ENCODE results near the gene DENND1A.

The DENND1A gene

GRCh38 chr9:123478967-123479602 is 450.8 kb downstream of the DENND1A start:
- DNase-seq = no peak

GRCh38 chr9:123478160-123478559 is 451.8 kb downstream of the DENND1A start:
- no peak for DNase-seq

GRCh38 chr9:123475407-123475806 is 454.5 kb downstream of the DENND1A start:
- no peak for DNase-seq

- no peak for DNase-seq
These were observed 456.9 kb downstream of the DENND1A start for GRCh38 chr9:123472862-123473614.

GRCh38 chr9:123471843-123472570 is 457.9 kb downstream of the DENND1A start:
- no peak for DNase-seq

- DNase-seq = no peak
These were observed 458.7 kb downstream of the DENND1A start for GRCh38 chr9:123470991-123471770.

- DNase-seq = no peak
These were observed 459.7 kb downstream of the DENND1A start for GRCh38 chr9:123470121-123470782.

GRCh38 chr9:123469282-123469681 is 460.6 kb downstream of the DENND1A start:
- no peak for DNase-seq

- DNase-seq = no peak
These were observed 461.4 kb downstream of the DENND1A start for GRCh38 chr9:123468541-123468940.

- no peak for DNase-seq
These were observed 464.6 kb downstream of the DENND1A start for GRCh38 chr9:123465304-123465703.

- DNase-seq = no peak
These were observed 469.8 kb downstream of the DENND1A start for GRCh38 chr9:123460091-123460490.

GRCh38 chr9:123457583-123457982 is 472.3 kb downstream of the DENND1A start:
- no peak for DNase-seq

GRCh38 chr9:123456011-123456410 is 473.9 kb downstream of the DENND1A start:
- DNase-seq = no peak

GRCh38 chr9:123455187-123455586 is 474.7 kb downstream of the DENND1A start:
- no peak for DNase-seq

GRCh38 chr9:123454361-123454760 is 475.6 kb downstream of the DENND1A start:
- no peak for DNase-seq

GRCh38 chr9:123453831-123454321 is 476.1 kb downstream of the DENND1A start:
- no peak for DNase-seq

GRCh38 chr9:123453076-123453667 is 476.8 kb downstream of the DENND1A start:
- no peak for DNase-seq

- DNase-seq = no peak
These were observed 478.9 kb downstream of the DENND1A start for GRCh38 chr9:123450996-123451395.

GRCh38 chr9:123450098-123450770 is 479.7 kb downstream of the DENND1A start:
- no peak for DNase-seq

GRCh38 chr9:123447934-123448646 is 481.8 kb downstream of the DENND1A start:
- no peak for DNase-seq
